OCI-LY1 (cell line): ENCODE measurements around the gene PIGW.

Experiments used
- CTCF ChIP-seq: fragments of 200-600 bp; sonication (generic), shearing (Covaris generic); IDR thresholded peaks from 2 replicates; pipeline ENCODE4 v1.5.1; 2017; ENCODE audit warnings: mild to moderate bottlenecking, antibody characterized with exemption, low read length, moderate library complexity, mixed read lengths
- EZH2 ChIP-seq: fragments of 200-600 bp; sonication (generic), shearing (Covaris generic); IDR thresholded peaks from 2 replicates; pipeline ENCODE4 v1.8.0; 2017; ENCODE audit warnings: borderline replicate concordance, mixed run types, mild to moderate bottlenecking, antibody characterized with exemption, low read length, moderate library complexity, mixed read lengths

- no peak for TF ChIP-seq EZH2
- no peak for TF ChIP-seq CTCF
Measured at GRCh38 chr17:36501963-36502362, 32.8 kb upstream of the PIGW start.
